IMR-90 (cell line): ENCODE data around the gene ACAA2.

Experiments
- BHLHE40 ChIP-seq: fragments of 150-350 bp; IDR thresholded peaks from 2 replicates; pipeline ENCODE4 v1.6.1; 2016; ENCODE audit warnings: mild to moderate bottlenecking, low read depth, low read length
- POLR2A ChIP-seq: IDR thresholded peaks from 2 replicates; pipeline ENCODE4 v1.6.1; 2012; ENCODE audit warnings: mild to moderate bottlenecking, low read depth, low read length
- RFX5 ChIP-seq: IDR thresholded peaks from 2 replicates; pipeline ENCODE4 v1.8.0; 2012; ENCODE audit warnings: low read depth, mild to moderate bottlenecking, low read length, moderate library complexity
- TF ChIP-seq, protein P1 (sequence below): conservative IDR thresholded peaks from 2 replicates; pipeline ENCODE4 v1.5.1; 2012; ENCODE audit warnings: mild to moderate bottlenecking, low read depth, low read length, improper control_type of control experiment

DNA sequence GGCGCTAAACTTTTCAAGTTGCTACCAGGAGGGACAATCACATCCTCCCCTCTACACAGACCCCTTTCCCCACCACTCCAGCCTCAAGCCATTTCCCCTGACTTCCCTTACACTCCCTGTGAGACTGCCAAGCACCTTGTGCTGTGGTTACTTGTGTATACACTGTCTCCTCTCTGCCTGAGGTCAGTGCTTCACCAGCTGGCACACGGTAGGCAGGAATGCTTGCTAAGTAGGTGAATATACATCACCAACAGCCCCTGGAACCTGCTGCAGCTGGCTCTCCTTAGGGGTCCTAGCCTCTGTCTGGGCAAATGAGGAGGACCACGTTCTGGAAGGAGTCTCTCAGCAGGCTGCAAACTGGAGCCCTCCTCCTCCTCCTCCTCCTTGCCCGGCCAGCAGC, 38.3 kb upstream of the ACAA2 start:
- TF ChIP-seq POLR2A, result no peak
- TF ChIP-seq, protein P1, sequence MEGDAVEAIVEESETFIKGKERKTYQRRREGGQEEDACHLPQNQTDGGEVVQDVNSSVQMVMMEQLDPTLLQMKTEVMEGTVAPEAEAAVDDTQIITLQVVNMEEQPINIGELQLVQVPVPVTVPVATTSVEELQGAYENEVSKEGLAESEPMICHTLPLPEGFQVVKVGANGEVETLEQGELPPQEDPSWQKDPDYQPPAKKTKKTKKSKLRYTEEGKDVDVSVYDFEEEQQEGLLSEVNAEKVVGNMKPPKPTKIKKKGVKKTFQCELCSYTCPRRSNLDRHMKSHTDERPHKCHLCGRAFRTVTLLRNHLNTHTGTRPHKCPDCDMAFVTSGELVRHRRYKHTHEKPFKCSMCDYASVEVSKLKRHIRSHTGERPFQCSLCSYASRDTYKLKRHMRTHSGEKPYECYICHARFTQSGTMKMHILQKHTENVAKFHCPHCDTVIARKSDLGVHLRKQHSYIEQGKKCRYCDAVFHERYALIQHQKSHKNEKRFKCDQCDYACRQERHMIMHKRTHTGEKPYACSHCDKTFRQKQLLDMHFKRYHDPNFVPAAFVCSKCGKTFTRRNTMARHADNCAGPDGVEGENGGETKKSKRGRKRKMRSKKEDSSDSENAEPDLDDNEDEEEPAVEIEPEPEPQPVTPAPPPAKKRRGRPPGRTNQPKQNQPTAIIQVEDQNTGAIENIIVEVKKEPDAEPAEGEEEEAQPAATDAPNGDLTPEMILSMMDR, result no peak
- no peak for TF ChIP-seq BHLHE40
- TF ChIP-seq RFX5, result no peak
